Hepatic stellate cell (primary cell): ENCODE data around the gene BAHD1.

Experiments
- DNase-seq: peaks from one replicate; pipeline ENCODE4 v3.0.0; 2011; ENCODE audit warnings: low spot score

The BAHD1 gene

DNA sequence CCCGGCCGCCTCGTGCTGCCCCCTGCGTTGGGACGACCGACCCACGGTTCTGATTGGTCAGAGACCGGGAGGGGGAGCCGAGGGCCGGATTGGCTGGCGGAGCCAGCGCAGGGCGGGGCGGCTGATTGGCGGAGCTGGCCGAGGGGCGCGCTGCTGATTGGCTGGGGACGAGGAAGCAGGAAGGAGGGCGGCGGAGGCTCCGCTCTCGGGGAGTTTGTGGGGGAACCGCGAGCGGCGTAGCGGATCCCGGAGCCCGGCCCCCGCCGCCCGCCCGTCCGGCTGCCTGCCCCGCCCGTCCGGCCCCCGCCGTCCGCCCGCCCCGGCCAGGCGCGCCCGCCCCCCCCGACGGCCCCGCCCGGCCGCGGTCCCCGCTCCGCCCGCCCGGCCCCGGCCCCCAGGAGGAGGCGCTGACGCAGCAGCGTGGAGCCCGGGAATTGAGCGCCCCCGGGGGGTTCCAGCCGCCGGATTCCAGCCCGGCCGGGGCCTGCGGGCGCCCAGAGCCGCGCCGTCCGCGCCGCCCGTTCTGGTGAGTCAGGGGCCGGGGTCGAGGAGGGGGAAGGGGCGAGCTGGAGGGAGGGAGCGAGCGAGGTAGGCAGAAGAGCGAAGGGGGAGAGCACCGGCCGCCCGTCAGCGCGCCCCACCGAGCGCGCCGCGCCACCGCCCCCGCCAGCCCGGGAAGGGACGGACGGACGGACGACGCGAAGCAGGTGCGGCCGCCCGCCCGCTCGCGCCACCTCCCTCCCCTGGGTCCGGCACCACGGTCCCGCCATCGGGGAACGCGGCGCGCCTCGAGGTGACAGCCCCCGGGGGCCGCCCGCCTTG is at the start of gene BAHD1:
BAHD1 (plus strand) TSS at position 211 of the 822 bp plus-strand sequence. CDS start 17,512 bp downstream, outside the sequence.
- peak; percentile 100 for DNase-seq

GRCh38 chr15:40392986-40393948 is 47.5 kb upstream of the BAHD1 start:
- DNase-seq, result no peak

DNA sequence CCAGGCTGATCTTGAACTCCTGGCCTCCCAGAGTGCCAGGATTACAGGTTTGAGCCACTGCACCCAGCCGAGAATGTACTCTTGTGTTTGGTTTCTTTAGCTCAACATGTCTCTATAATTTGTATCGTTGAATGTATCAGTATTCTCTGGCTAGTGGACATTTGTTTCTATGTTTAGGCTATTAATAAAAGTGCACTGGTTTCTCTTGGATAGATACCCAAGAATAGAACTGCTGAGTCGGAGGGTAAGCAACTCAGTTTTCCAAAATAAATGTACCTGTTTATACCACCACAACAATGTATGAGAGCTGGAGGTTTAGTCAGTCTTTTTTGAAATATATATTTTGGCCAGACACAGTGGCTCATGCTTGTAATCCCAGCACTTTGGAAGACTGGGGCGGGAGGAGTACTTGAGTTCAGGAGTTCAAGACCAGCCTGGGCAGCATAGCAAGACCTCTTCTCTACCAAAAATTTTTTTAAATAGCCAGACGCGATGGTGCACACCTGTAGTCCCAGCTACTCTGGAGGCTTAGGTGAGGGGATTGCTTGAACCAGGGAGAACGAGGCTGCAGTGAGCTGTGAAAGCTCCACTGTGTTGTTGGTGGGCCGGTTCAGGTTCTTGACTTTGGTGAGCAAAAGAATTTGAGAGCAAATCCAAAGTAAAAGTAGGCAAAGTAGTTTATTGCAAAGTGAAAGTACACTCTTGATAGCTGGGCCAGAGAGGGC is 42.9 kb upstream of the BAHD1 start:
- DNase-seq, result no peak

- DNase-seq, result no peak
These were observed 42.3 kb upstream of the BAHD1 start for GRCh38 chr15:40398413-40398873.

- no peak for DNase-seq
These were observed 41.4 kb upstream of the BAHD1 start for GRCh38 chr15:40399370-40399769.

- DNase-seq, result peak; percentile 100
These were observed 35.0 kb upstream of the BAHD1 start, which contains the start of gene IVD for GRCh38 chr15:40405501-40406381. IVD (plus strand) TSS chr15:40405795; CDS start chr15:40405828, 33 bp downstream.

GRCh38 chr15:40407330-40407990 is 33.3 kb upstream of the BAHD1 start:
- DNase-seq, result no peak

DNA sequence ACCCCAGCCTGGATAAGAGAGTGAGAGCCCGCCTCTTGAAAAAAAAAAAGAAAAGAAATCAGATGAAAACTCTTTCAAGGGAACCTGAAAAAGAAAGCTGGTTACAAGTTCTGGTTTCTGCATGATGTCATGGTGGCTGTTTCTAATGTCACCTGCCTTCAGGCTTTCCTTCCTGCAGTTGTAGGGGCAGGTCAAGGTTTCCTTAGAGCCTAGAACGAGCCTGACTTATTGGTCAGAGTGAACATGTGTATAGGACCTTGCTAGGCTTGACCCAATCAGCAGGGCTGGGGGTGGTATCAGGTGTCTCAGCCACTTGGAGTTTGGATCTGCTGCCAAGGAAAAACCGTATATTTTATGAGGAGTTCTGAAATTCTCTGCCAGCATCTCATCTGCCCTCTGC is 31.4 kb upstream of the BAHD1 start:
- DNase-seq, result no peak

DNA sequence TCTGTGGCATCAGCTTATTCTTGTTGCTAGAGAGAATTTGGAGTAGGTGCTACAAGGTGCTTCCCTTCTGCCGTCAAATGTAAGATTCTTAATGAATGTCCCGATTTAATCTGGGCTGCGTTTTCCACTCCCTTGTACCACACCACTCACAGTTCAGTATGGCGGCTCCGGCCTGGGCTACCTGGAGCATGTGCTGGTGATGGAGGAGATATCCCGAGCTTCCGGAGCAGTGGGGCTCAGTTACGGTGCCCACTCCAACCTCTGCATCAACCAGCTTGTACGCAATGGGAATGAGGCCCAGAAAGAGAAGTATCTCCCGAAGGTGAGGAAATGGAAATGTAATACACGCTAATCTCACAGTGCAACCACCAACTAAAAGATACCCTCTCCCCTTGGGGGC is 30.3 kb upstream of the BAHD1 start:
- no peak for DNase-seq

GRCh38 chr15:40412095-40412759 is 28.5 kb upstream of the BAHD1 start:
- no peak for DNase-seq

DNA sequence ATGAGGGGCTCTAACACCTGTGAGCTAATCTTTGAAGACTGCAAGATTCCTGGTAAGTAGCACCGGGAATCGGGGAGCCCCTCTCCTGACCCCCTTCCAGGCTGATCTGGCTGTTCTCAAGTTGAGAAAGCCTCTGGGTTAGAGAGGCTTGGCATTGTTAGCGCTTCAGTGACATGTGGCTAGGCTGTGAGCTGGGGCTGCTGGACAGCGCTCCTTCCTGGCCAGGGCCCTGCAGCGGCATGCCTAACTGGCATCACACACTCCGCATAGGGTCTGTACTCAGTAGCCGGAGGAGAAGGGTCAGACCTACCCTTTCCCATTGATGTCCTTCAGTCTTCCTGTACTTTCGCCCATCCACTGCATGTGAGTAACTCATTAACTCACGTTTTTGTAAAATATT is 27.7 kb upstream of the BAHD1 start:
- no peak for DNase-seq

GRCh38 chr15:40414816-40415215 is 25.9 kb upstream of the BAHD1 start:
- no peak for DNase-seq

DNA sequence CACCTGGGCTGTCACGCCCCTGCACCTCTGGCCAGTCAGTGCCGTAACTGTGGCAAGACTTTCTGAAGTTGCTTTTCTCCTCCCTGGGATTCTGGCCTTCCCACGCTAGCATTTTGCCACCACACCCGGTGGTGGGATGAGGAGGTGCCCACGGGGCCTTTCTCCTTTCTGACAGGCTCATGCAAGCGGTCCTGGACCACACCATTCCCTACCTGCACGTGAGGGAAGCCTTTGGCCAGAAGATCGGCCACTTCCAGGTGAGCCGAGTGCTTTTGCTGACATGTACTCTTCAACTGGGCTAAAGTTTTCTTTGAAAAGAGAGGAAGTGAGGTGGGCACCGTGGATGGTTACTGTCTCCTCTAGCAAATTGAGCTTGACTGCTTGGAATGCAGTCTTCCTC is 25.5 kb upstream of the BAHD1 start:
- no peak for DNase-seq

DNA sequence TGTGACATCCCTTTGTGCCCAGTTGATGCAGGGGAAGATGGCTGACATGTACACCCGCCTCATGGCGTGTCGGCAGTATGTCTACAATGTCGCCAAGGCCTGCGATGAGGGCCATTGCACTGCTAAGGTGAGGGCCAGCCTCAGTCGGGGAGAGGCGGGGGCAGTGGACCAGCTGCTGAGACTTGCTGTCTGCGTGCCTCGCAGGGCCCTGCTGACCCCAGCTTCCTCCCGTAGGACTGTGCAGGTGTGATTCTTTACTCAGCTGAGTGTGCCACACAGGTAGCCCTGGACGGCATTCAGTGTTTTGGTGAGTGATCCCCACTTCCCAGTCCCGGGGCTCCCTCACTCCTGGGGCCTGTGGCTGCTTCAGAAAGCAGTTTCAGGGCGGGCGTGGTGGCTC is 24.7 kb upstream of the BAHD1 start:
- no peak for DNase-seq

GRCh38 chr15:40418126-40418525 is 22.6 kb upstream of the BAHD1 start:
- DNase-seq, result no peak

DNA sequence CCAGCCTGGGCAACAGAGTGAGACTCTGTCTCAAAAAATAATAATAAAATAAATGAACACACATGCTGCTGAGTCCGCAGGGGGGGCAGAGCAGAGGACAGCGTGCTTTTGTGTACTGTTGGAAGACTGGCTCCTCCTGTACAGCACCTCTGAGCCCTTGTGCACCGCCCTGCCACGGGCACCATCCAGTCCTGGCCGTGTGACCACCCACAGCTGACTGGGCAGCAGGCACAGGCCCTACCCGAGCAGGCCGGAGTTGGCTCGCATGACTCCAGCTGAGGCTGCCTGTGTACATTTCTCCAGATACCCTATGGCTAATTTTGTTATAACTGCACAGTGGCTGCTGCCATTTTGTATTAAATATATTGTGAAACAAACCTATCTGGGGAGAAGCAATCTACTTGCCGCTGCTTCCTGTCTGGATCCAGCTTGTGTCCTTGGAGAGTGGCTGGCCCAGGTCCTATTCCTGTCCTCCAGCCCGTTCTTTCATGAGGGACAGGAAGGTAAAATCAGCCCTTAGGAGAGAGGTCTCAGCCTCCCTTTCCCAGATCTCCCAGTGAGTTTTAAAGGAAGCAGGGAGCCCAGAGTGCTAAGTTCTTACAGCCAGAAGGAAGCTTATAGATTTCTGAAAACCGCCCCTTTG is 20.6 kb upstream of the BAHD1 start:
- DNase-seq, result no peak

GRCh38 chr15:40420793-40421192 is 20.0 kb upstream of the BAHD1 start:
- DNase-seq, result no peak

- peak; percentile 85 for DNase-seq
These were observed 19.3 kb upstream of the BAHD1 start for GRCh38 chr15:40421246-40422157.
